Spleen (tissue), 11 donors: ENCODE measurements around the gene CASQ2. TPM values are rescaled to one million over a fixed set of nuclear protein-coding genes. Genes with fewer than 3 reads are reported as not detected.

ENCODE experiments used
- DNase-seq: peaks from one replicate; pipeline ENCODE4 v3.0.0-alpha.2; 2020
- H3K27ac ChIP-seq, 8 donors: fragments of 200-600 bp; sonication (generic) in 7 of 8; 1 replicate in 4 of 8; 2 replicates in 4 of 8; pipeline versions ENCODE4 v1.5.0 to v1.8.0; 2016 to 2021; ENCODE audit warnings: inconsistent platforms in 4 of 8, mild to moderate bottlenecking in 4 of 8, moderate library complexity in 1 of 8
- H3K27me3 ChIP-seq, 7 donors: fragments of 200-600 bp; sonication (generic) in 6 of 7; replicated peaks in 1 of 7; 1 replicate in 4 of 7; 2 replicates in 3 of 7; pipeline versions ENCODE4 v1.5.0 to v1.8.0; 2016 to 2021; ENCODE audit warnings: inconsistent platforms in 3 of 7, mild to moderate bottlenecking in 1 of 7
- H3K36me3 ChIP-seq, 6 donors: fragments of 200-600 bp; sonication (generic) in 5 of 6; 1 replicate in 4 of 6; 2 replicates in 2 of 6; pipeline versions ENCODE4 v1.5.0 to v1.8.0; 2016 to 2021; ENCODE audit warnings: inconsistent platforms in 2 of 6
- H3K4me1 ChIP-seq, 6 donors: fragments of 200-600 bp; sonication (generic) in 5 of 6; 1 replicate in 3 of 6; 2 replicates in 3 of 6; pipeline versions ENCODE4 v1.5.0 to v1.8.0; 2016 to 2021; ENCODE audit warnings: inconsistent platforms in 3 of 6
- H3K4me3 ChIP-seq, 8 donors: fragments of 200-600 bp; sonication (generic) in 7 of 8; 1 replicate in 4 of 8; 2 replicates in 4 of 8; pipeline versions ENCODE4 v1.5.0 to v1.8.0; 2016 to 2021; ENCODE audit warnings: inconsistent platforms in 4 of 8, mild to moderate bottlenecking in 4 of 8, moderate library complexity in 2 of 8
- H3K9me3 ChIP-seq, 8 donors: fragments of 200-600 bp; sonication (generic) in 7 of 8; 1 replicate in 4 of 8; 2 replicates in 4 of 8; pipeline versions ENCODE4 v1.5.0 to v1.8.0; 2016 to 2021; ENCODE audit warnings: inconsistent platforms in 4 of 8
- POLR2A ChIP-seq, 3 donors: fragments of 450-650 bp; IDR thresholded peaks; one replicate each; pipeline ENCODE4 v1.5.1; 2017; ENCODE audit warnings: antibody characterized with exemption in 3 of 3, mild to moderate bottlenecking in 1 of 3
- POLR2AphosphoS5 ChIP-seq, 3 donors: sonication (generic); formaldehyde crosslinking; IDR thresholded peaks; one replicate each; pipeline ENCODE4 v1.5.1; 2017; ENCODE audit warnings: antibody characterized with exemption in 3 of 3
- WGBS, 5 donors: extraction: QIAGEN DNeasy Blood & Tissue Kit in 3 of 5; methylation state at CpG; one replicate each; pipeline versions ENCODE4 v1.1.5 to v1.1.7; 2013 to 2018; 5-methylcytosine and 5-hydroxymethylcytosine counted together
- intact Hi-C: fragments of 100-400 bp; cut with DNase I; formaldehyde crosslinking; loops from one replicate; pipeline ENCODE4 v1.15.0; 2023; ENCODE audit warnings: low total_unique reads
- polyA plus RNA-seq, 3 donors: library from polyadenylated mRNA; stranded (reverse); fragments of 200-250 nt; gene quantifications; one replicate each; pipeline ENCODE4 v1.2.1, GENCODE V29; 2013
- total RNA-seq, 7 donors: library from RNA; depleted of rRNA in 3 of 7; stranded (reverse); fragments of >200 nt in 3 of 7; fragmentation: NEBNext Ultra II Directional in 4 of 7; extraction: Animal tissue kit (Norgen Biotek cat#: 25700) in 4 of 7; gene quantifications; one replicate each; pipeline versions ENCODE4 v1.1.0 to v1.2.1, GENCODE V29; 2016 to 2021
- TF ChIP-seq, protein P1 (sequence below), 11 experiments: fragments of 200-600 bp in 7 of 11; fragments of 450-650 bp in 4 of 11; sonication (generic) in 4 of 11; IDR thresholded peaks in 8 of 11; conservative IDR thresholded peaks in 3 of 11; 1 replicate in 7 of 11; 2 replicates in 4 of 11; pipeline versions ENCODE4 v1.4.0 to v1.8.0; 2016 to 2021; ENCODE audit warnings: antibody characterized with exemption in 11 of 11, inconsistent platforms in 4 of 11, mild to moderate bottlenecking in 1 of 11
- donor health status: healthy with polysubstance abuse.
- donor health status: DM: no; HTN: no; CAD: no; lungs with moderate emphysema.
- donor health status: DM: no; HTN: no; CAD: no.
- donor health status: Bipolar disorder and iron deficiency.
- donor health status: healthy.
- donor health status: DM: no; HTN: no; CAD: no.
- donor health status: DM: yes; HTN: yes; CAD: no.

CASQ2 gene
- total and polyA plus RNA-seq, 10 donors: 0.24 to 0.93 (median 0.51) TPM

DNA sequence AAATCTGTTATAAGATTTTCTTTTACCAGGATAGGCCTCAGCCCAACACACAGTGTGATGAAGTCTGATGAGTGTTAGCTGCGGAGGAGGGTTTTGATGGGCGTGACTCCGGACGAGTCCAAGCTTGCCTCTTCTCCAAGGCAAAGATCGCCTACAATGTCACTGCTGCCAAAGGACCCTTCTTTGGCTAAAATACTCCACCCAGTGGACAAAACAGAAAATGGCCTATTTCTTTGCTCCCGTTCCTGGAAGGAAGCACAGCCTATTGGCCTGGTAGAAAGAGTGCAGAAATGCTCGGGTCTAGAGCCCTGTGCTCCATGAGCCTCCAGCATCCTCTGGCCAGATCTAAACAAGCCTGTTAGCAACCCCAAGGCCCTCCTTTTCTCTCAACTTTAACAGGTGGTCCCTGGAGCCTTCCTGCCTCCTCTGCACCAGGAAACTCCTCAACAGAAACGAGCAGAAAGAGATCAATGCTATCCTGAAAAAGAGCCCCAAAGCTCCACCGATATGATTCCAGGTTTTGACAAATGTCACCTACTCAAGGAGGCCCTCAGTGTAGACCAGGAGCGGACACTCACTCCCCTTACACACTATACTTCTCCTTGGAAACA, 3.4 kb upstream of the CASQ2 start:
- DNase-seq: no peak
- intact Hi-C loops: loop anchor here (5.0 kb wide), 1 partner anchor 165 kb away; no protein-coding TSS in a partner anchor
- peaks cover 0 to 20% (median 0%) of the 10 kb centered on the region in 7 donors for H3K27me3 ChIP-seq
- WGBS, 5 donors: 30 to 35% (median 34%) methylated on average over 9 to 10 of the region's 10 CpGs
- peaks cover 0 to 4% (median 0%) of the 10 kb centered on the region in 6 donors for H3K4me1 ChIP-seq
- H3K4me3 ChIP-seq: no peak overlapping the region
- no peak overlapping the region for H3K27ac ChIP-seq
- no peaks in the 10 kb centered on the region for H3K36me3 ChIP-seq
- H3K9me3 ChIP-seq: no peaks in the 10 kb centered on the region
- TF ChIP-seq POLR2A (IDR thresholded peaks at IDR 0.05): no peak
- TF ChIP-seq, protein P1, sequence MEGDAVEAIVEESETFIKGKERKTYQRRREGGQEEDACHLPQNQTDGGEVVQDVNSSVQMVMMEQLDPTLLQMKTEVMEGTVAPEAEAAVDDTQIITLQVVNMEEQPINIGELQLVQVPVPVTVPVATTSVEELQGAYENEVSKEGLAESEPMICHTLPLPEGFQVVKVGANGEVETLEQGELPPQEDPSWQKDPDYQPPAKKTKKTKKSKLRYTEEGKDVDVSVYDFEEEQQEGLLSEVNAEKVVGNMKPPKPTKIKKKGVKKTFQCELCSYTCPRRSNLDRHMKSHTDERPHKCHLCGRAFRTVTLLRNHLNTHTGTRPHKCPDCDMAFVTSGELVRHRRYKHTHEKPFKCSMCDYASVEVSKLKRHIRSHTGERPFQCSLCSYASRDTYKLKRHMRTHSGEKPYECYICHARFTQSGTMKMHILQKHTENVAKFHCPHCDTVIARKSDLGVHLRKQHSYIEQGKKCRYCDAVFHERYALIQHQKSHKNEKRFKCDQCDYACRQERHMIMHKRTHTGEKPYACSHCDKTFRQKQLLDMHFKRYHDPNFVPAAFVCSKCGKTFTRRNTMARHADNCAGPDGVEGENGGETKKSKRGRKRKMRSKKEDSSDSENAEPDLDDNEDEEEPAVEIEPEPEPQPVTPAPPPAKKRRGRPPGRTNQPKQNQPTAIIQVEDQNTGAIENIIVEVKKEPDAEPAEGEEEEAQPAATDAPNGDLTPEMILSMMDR (IDR thresholded peaks at IDR 0.05 in 8 of 11, conservative IDR thresholded peaks at IDR 0.05 in 3 of 11): peak in 10 of 11 experiments; percentile 26 to 70 (median 59)

DNA sequence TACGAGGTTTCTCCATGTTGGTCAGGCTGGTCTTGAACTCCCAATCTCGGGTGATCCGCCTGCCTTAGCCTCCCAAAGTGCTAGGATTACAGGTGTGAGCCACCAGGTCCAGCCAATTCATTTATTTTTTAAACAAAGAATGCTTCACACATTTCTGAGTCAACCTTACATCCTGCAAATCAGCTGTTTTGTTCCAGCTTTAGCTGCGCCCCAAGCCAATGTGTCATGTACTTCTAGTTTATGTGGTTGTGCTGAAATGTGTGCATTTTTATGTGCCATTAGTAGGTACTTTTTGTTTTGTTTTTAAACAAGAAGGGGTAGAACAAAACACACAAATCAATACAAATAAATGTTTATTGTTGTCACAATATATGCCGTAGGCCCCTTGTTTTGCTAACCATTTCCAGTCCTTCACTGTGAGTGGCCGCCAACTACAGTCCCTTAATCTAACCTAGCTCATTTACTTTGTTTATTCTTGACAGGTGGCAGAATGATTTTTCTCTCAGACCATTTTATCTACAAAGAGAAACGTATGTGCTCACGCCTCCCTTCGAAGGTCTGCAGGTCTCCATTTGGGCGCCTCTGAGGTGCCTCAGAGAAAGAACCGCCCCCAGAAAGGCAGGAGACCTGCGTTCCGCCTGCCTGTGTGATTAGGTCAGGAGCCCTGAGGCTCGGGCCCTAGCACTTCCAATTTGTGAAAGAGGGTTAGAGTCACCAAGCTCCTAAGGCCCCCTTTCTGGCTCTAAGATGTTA, 2.8 kb upstream of the CASQ2 start:
- Histone ChIP-seq H3K36me3 (no peaks in the 10 kb centered on the region), H3K4me1 (peaks cover 0 to 4% (median 0%) of the 10 kb centered on the region in 6 donors), H3K27ac (no peak overlapping the region), H3K4me3 (no peak overlapping the region), H3K27me3 (peaks cover 0 to 20% (median 0%) of the 10 kb centered on the region in 7 donors), H3K9me3 (no peaks in the 10 kb centered on the region)
- 71 to 80% (median 73%) methylated on average over 14 of the region's 14 CpGs for WGBS, 5 donors
- DNase-seq: no peak
- intact Hi-C loops: loop anchor here (5.0 kb wide), 1 partner anchor 164 kb away; no protein-coding TSS in a partner anchor
- no peak for TF ChIP-seq POLR2A (IDR thresholded peaks at IDR 0.05)
- TF ChIP-seq, protein P1 (IDR thresholded peaks at IDR 0.05 in 8 of 11, conservative IDR thresholded peaks at IDR 0.05 in 3 of 11): no peak
- no peak for TF ChIP-seq POLR2AphosphoS5 (IDR thresholded peaks at IDR 0.05)

DNA sequence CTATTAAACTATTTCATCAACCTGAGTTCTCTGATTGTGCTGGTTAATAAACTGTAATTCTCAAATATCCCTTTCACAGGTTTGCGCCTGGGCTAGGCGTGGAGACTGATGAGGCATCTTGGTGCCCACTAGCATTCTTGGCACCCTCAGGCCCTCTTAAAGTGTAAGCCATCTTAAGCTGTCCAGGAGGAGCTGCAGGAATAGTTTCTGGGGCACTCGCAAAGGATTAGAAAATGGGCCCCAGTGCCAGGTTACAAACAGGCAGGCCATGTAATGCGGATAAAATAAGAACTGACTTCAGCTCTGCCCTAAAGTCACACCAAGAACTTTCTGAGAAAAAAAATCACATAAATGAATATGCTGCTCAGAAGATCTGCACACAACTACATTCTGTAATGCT, 1.1 kb downstream of the CASQ2 start:
- Histone ChIP-seq H3K27ac (no peak overlapping the region), H3K36me3 (no peaks in the 10 kb centered on the region), H3K4me3 (no peak overlapping the region), H3K4me1 (peaks cover 0 to 4% (median 0%) of the 10 kb centered on the region in 6 donors), H3K27me3 (peaks cover 0 to 10% (median 0%) of the 10 kb centered on the region in 7 donors), H3K9me3 (no peaks in the 10 kb centered on the region)
- TF ChIP-seq POLR2AphosphoS5 (IDR thresholded peaks at IDR 0.05) (no peak), POLR2A (IDR thresholded peaks at IDR 0.05) (no peak)
- TF ChIP-seq, protein P1 (IDR thresholded peaks at IDR 0.05 in 8 of 11, conservative IDR thresholded peaks at IDR 0.05 in 3 of 11): no peak
- WGBS, 5 donors: 87 to 95% (median 92%) methylated on average over 4 of the region's 4 CpGs
- intact Hi-C loops: no loop called here
- no peak for DNase-seq

DNA sequence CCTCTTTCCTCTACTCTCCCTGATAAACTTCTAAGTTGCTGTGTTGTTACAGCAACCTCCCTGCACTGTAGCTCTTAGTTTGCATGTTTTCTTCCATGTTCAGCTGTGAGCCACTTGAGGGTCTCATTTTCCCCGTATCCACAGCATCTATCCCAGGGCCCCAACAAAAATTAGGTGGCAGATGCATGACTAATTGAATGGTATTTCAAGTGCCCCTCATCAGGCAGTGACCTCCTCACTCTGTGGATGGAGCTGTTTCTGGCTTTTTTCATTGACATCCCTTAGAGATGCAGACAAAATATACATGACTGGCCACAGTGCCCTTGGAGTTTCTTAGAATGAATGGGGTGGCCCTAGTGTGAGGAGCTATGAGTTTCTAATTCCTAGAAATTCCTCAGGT, 3.4 kb downstream of the CASQ2 start:
- TF ChIP-seq POLR2AphosphoS5 (IDR thresholded peaks at IDR 0.05): no peak
- TF ChIP-seq, protein P1 (IDR thresholded peaks at IDR 0.05 in 8 of 11, conservative IDR thresholded peaks at IDR 0.05 in 3 of 11): no peak
- TF ChIP-seq POLR2A (IDR thresholded peaks at IDR 0.05): no peak
- intact Hi-C loops: no loop called here
- no peak overlapping the region for H3K27ac ChIP-seq

More for the DNA sequence above, 3.4 kb downstream of the CASQ2 start:
- WGBS, 5 donors: 0 to 89% (median 56%) methylated on average over 1 of the region's 1 CpG
- Histone ChIP-seq H3K4me1 (no peaks in the 10 kb centered on the region), H3K9me3 (no peaks in the 10 kb centered on the region), H3K36me3 (no peaks in the 10 kb centered on the region), H3K27me3 (peaks cover 0 to 5% (median 0%) of the 10 kb centered on the region in 7 donors), H3K4me3 (no peak overlapping the region)
- DNase-seq: no peak
